Panc1 (cell line): ENCODE measurements around the gene GLCCI1. TPM values are rescaled to one million over a fixed set of nuclear protein-coding genes. Genes with fewer than 3 reads are reported as not detected.

Experiments
- ATAC-seq: fragments of 200-7000 bp; cut with Tn5 transposase; 2 replicates; pipeline ENCODE4 v1.9.1; 2020; ENCODE audit warnings: mild to moderate bottlenecking, moderate library complexity
- BruUV-seq: library from RNA; stranded (reverse); fragments of 400-500 nt; replicated peaks from 2 replicates; lab custom pipeline; 2021; lab: Mats Ljungman, UMichigan
- CTCF ChIA-PET: fragments of 300-600 bp; sonication (Branson Sonifier 250); formaldehyde crosslinking; loops from one replicate; lab custom pipeline; 2022; ENCODE audit warnings: antibody characterized with exemption; lab: Charles Lee
- POLR2A ChIA-PET: fragments of 300-600 bp; sonication (Branson Sonifier 250); formaldehyde crosslinking; loops from one replicate; lab custom pipeline; 2022; ENCODE audit warnings: antibody characterized with exemption; lab: Charles Lee
- DNase-seq: peaks from one replicate; pipeline ENCODE4 v3.0.0-alpha.2; 2010; ENCODE audit warnings: low read depth, low spot score
- H3K27ac ChIP-seq: 2 replicates; pipeline ENCODE4 v1.5.1; 2011; ENCODE audit warnings: mild to moderate bottlenecking, low read length, inconsistent platforms
- H3K27me3 ChIP-seq: fragments of 200-500 bp; sonication (Bioruptor generic); 2 replicates; pipeline ENCODE4 v1.6.0; 2014; ENCODE audit warnings: low read length, inconsistent platforms; ENCODE audit not compliant: control insufficient read depth, insufficient read depth
- H3K36me3 ChIP-seq: fragments of 200-500 bp; sonication (Bioruptor generic); 2 replicates; pipeline ENCODE4 v1.5.1; 2014; ENCODE audit warnings: inconsistent platforms, mild to moderate bottlenecking, low read length, moderate library complexity; ENCODE audit not compliant: control insufficient read depth, insufficient read depth
- H3K4me1 ChIP-seq: 2 replicates; pipeline ENCODE4 v1.5.1; 2011; ENCODE audit warnings: inconsistent platforms, mild to moderate bottlenecking, low read length, moderate library complexity; ENCODE audit not compliant: control insufficient read depth, insufficient read depth
- H3K4me3 ChIP-seq, 2 experiments: 2 replicates each; pipeline ENCODE4 v1.5.1; 2011 to 2012; ENCODE audit warnings: low read depth in 2 of 2, low read length in 2 of 2, mild to moderate bottlenecking in 2 of 2, inconsistent platforms in 1 of 2, moderate library complexity in 1 of 2
- H3K9me3 ChIP-seq: fragments of 200-500 bp; sonication (Bioruptor generic); 2 replicates; pipeline ENCODE4 v1.5.1; 2014; ENCODE audit warnings: low read depth, mild to moderate bottlenecking, inconsistent platforms, low read length, moderate library complexity; ENCODE audit not compliant: control insufficient read depth, insufficient read depth
- POLR2AphosphoS5 ChIP-seq: IDR thresholded peaks from 2 replicates; pipeline ENCODE4 v1.6.1; 2012; ENCODE audit warnings: mild to moderate bottlenecking, low read depth, low read length, moderate library complexity
- SIN3A ChIP-seq: IDR thresholded peaks from 2 replicates; pipeline ENCODE4 v1.6.1; 2012; ENCODE audit warnings: low read depth, mild to moderate bottlenecking, low read length, moderate library complexity, borderline replicate concordance; ENCODE audit not compliant: insufficient read depth
- TCF7L2 ChIP-seq: IDR thresholded peaks from 2 replicates; pipeline ENCODE4 v1.6.1; 2011; ENCODE audit warnings: mild to moderate bottlenecking, low read depth, low read length, inconsistent platforms
- in situ Hi-C: cut with HindIII; loops from 2 replicates; pipeline ENCODE4 v1.10.0; 2016; ENCODE audit warnings: low sequenced_read_pairs, low pct_unique_long_range_greater_than_20kb
- intact Hi-C: fragments of 100-400 bp; cut with micrococcal nuclease; formaldehyde crosslinking; loops from one replicate; pipeline ENCODE4 v1.10.0; 2022; ENCODE audit not compliant: unreplicated experiment
- total RNA-seq: library from RNA; stranded (reverse); gene quantifications from one replicate; pipeline ENCODE4 v1.2.1, GENCODE V29; 2021; ENCODE audit not compliant: unreplicated experiment
- TF ChIP-seq, protein P1 (sequence below), 2 experiments: IDR thresholded peaks; 2 replicates each; pipeline ENCODE4 v1.6.1; 2011 to 2012; ENCODE audit warnings: low read depth in 2 of 2, control low read depth in 1 of 2, low read length in 1 of 2, mild to moderate bottlenecking in 1 of 2, moderate library complexity in 1 of 2; ENCODE audit not compliant: insufficient read depth in 1 of 2
- TF ChIP-seq, protein P2 (sequence below): fragments of 450-650 bp; IDR thresholded peaks from 2 replicates; pipeline ENCODE4 v1.5.1; 2017; ENCODE audit warnings: mild to moderate bottlenecking

Gene GLCCI1
- total RNA-seq, 1 experiment from 2014 or later, result 36.4 TPM

DNA sequence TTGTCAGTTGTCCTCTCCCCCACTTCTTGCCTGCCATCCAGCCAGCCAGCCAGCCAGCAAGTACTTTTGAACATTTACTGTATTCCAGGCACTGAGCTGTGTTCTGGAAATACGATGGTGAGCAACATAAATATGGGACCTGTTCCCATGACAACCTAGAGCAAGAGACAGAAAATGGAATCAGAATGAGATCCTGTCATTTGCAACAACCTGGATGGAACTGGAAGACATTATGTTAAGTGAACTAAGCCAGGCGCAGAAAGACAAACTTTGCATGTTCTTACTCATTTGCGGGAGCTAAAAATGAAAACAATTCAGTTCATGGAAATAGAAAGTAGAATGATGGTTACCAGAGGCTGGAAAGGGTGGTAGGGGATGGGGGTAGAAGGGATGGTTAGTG is 152.6 kb downstream of the GLCCI1 start:
- TF ChIP-seq POLR2AphosphoS5 (no peak), SIN3A (no peak), TCF7L2 (no peak)
- TF ChIP-seq, protein P1, sequence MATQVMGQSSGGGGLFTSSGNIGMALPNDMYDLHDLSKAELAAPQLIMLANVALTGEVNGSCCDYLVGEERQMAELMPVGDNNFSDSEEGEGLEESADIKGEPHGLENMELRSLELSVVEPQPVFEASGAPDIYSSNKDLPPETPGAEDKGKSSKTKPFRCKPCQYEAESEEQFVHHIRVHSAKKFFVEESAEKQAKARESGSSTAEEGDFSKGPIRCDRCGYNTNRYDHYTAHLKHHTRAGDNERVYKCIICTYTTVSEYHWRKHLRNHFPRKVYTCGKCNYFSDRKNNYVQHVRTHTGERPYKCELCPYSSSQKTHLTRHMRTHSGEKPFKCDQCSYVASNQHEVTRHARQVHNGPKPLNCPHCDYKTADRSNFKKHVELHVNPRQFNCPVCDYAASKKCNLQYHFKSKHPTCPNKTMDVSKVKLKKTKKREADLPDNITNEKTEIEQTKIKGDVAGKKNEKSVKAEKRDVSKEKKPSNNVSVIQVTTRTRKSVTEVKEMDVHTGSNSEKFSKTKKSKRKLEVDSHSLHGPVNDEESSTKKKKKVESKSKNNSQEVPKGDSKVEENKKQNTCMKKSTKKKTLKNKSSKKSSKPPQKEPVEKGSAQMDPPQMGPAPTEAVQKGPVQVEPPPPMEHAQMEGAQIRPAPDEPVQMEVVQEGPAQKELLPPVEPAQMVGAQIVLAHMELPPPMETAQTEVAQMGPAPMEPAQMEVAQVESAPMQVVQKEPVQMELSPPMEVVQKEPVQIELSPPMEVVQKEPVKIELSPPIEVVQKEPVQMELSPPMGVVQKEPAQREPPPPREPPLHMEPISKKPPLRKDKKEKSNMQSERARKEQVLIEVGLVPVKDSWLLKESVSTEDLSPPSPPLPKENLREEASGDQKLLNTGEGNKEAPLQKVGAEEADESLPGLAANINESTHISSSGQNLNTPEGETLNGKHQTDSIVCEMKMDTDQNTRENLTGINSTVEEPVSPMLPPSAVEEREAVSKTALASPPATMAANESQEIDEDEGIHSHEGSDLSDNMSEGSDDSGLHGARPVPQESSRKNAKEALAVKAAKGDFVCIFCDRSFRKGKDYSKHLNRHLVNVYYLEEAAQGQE (IDR thresholded peaks at IDR 0.05; ENCODE audit: insufficient read depth in 1 of 2, low read depth in 2 of 2, low read length in 1 of 2), result no peak
- TF ChIP-seq, protein P2, sequence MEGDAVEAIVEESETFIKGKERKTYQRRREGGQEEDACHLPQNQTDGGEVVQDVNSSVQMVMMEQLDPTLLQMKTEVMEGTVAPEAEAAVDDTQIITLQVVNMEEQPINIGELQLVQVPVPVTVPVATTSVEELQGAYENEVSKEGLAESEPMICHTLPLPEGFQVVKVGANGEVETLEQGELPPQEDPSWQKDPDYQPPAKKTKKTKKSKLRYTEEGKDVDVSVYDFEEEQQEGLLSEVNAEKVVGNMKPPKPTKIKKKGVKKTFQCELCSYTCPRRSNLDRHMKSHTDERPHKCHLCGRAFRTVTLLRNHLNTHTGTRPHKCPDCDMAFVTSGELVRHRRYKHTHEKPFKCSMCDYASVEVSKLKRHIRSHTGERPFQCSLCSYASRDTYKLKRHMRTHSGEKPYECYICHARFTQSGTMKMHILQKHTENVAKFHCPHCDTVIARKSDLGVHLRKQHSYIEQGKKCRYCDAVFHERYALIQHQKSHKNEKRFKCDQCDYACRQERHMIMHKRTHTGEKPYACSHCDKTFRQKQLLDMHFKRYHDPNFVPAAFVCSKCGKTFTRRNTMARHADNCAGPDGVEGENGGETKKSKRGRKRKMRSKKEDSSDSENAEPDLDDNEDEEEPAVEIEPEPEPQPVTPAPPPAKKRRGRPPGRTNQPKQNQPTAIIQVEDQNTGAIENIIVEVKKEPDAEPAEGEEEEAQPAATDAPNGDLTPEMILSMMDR, result no peak
- ATAC-seq (no peak), DNase-seq (no peak)
- Histone ChIP-seq H3K27me3 (peaks cover 12% of the 10 kb centered on the region), H3K4me1 (no peaks in the 10 kb centered on the region), H3K27ac (no peak overlapping the region), H3K4me3 (no peak overlapping the region), H3K9me3 (no peaks in the 10 kb centered on the region), H3K36me3 (no peaks in the 10 kb centered on the region)
- POLR2A ChIA-PET, result no interaction called here
- intact Hi-C loops, result no loop called here
- CTCF ChIA-PET, result no interaction called here
- in situ Hi-C loops, result no loop called here
- BruUV-seq, result no TSS peak

DNA sequence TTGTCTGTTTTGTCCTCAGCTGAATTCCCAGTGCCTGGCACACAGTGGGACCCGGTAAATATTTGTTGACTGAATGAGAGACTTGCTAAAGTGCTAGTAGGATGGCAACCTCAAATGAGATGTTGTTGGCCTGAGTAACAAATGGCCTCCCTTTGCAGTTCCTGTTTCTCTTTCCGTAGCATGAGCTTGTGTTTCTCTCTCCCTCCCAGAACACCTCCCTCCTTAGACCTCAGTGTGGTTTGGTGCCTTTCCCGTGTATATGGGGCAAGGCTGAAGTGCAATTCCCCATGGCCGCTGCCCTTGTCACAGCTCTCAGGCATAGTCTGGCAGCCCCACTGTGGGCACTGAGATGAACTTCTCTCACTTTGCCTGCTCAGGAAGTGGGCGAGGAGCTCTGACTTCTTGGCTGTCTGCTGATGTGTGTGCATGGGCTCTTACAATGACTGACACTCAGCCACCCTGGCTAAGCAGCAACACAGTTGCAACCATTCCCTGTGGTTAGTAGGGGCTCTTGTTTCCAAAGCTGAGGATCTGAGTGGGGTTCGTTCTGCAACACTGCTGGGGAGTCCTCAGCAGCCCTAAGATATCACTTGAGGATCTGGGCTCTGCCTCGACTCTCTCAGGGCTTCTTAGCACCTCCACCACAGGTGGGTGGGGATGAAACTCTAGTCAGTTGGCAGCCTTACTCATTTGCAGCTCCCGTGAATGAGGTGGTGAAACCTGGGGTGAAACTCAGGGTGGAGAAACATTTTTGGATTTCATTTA is 157.3 kb downstream of the GLCCI1 start:
- no peaks in the 10 kb centered on the region for H3K9me3 ChIP-seq
- no peaks in the 10 kb centered on the region for H3K36me3 ChIP-seq
- no peaks in the 10 kb centered on the region for H3K4me1 ChIP-seq
- no peak overlapping the region for H3K27ac ChIP-seq
- DNase-seq, result no peak
- in situ Hi-C loops (no loop called here), intact Hi-C loops (no loop called here)
- no peak for TF ChIP-seq SIN3A
- TF ChIP-seq, protein P1 (IDR thresholded peaks at IDR 0.05; ENCODE audit: insufficient read depth in 1 of 2, low read depth in 2 of 2, low read length in 1 of 2), result no peak
- TF ChIP-seq, protein P2, result no peak
- ATAC-seq, result no peak
- ChIA-PET CTCF (no interaction called here), POLR2A (no interaction called here)
- BruUV-seq, result no TSS peak
- H3K4me3 ChIP-seq, result no peak overlapping the region
- H3K27me3 ChIP-seq, result peaks cover 4% of the 10 kb centered on the region; the same call in 1 of the 2 replicates
